Adrenal gland (tissue), 5 donors: ENCODE results near the gene ANGPT4.

Experiments
- POLR2A ChIP-seq, 2 donors: fragments of 450-650 bp; IDR thresholded peaks; one replicate each; pipeline ENCODE4 v1.6.1; 2017; ENCODE audit warnings: antibody characterized with exemption in 2 of 2, mild to moderate bottlenecking in 2 of 2, moderate library complexity in 1 of 2
- TF ChIP-seq, protein P1 (sequence below), 6 experiments: fragments of 450-650 bp in 4 of 6; fragments of 200-600 bp in 2 of 6; sonication (generic) in 1 of 6; IDR thresholded peaks; 1 replicate in 5 of 6; 2 replicates in 1 of 6; pipeline versions ENCODE4 v1.5.1 to v1.8.0; 2016 to 2021; ENCODE audit warnings: antibody characterized with exemption in 6 of 6, mild to moderate bottlenecking in 2 of 6, moderate library complexity in 1 of 6
- donor health status: DM: no; HTN: no; CAD: no.

- TF ChIP-seq, protein P1, sequence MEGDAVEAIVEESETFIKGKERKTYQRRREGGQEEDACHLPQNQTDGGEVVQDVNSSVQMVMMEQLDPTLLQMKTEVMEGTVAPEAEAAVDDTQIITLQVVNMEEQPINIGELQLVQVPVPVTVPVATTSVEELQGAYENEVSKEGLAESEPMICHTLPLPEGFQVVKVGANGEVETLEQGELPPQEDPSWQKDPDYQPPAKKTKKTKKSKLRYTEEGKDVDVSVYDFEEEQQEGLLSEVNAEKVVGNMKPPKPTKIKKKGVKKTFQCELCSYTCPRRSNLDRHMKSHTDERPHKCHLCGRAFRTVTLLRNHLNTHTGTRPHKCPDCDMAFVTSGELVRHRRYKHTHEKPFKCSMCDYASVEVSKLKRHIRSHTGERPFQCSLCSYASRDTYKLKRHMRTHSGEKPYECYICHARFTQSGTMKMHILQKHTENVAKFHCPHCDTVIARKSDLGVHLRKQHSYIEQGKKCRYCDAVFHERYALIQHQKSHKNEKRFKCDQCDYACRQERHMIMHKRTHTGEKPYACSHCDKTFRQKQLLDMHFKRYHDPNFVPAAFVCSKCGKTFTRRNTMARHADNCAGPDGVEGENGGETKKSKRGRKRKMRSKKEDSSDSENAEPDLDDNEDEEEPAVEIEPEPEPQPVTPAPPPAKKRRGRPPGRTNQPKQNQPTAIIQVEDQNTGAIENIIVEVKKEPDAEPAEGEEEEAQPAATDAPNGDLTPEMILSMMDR (IDR thresholded peaks at IDR 0.05) = no peak
- no peak for TF ChIP-seq POLR2A (IDR thresholded peaks at IDR 0.05)
Observed at GRCh38 chr20:824916-825315, 91.2 kb downstream of the ANGPT4 start.
